IgD-negative memory B cell (primary cell): ENCODE results near the gene RSF1. TPM values are rescaled to one million over a fixed set of nuclear protein-coding genes. Genes with fewer than 3 reads are reported as not detected.

Source experiments
- H3K27ac Mint-ChIP-seq, 3 donors: one replicate each; pipeline ENCODE4 v1.8.0; 2020 to 2022; ENCODE audit warnings: mild to moderate bottlenecking in 3 of 3, mixed read lengths in 3 of 3, moderate library complexity in 1 of 3
- H3K27me3 Mint-ChIP-seq: one replicate; pipeline ENCODE4 v1.8.0; 2021; ENCODE audit warnings: mixed read lengths
- H3K36me3 Mint-ChIP-seq: one replicate; pipeline ENCODE4 v1.8.0; 2020; ENCODE audit warnings: mild to moderate bottlenecking, mixed read lengths
- H3K4me1 Mint-ChIP-seq, 3 donors: one replicate each; pipeline ENCODE4 v1.8.0; 2020 to 2022; ENCODE audit warnings: mixed read lengths in 3 of 3, mild to moderate bottlenecking in 1 of 3
- H3K4me3 Mint-ChIP-seq, 4 donors: one replicate each; pipeline ENCODE4 v1.8.0; 2020 to 2022; ENCODE audit warnings: mild to moderate bottlenecking in 4 of 4, mixed read lengths in 4 of 4, moderate library complexity in 3 of 4
- H3K9me3 Mint-ChIP-seq, 3 donors: one replicate each; pipeline ENCODE4 v1.8.0; 2020 to 2021; ENCODE audit warnings: mixed read lengths in 3 of 3, mild to moderate bottlenecking in 1 of 3
- polyA plus RNA-seq: library from polyadenylated mRNA; unstranded; fragments of 300-500 nt; fragmentation: Illumina TruSeq; gene quantifications from one replicate; pipeline ENCODE4 v1.2.3, GENCODE V29; 2021

RSF1 gene
- polyA plus RNA-seq, 1 donor from 2014 or later, result 57.0 TPM

- H3K4me1 Mint-ChIP-seq, result peaks cover 4 to 11% (median 10%) of the 10 kb centered on the region in 3 donors
- no peak overlapping the region for H3K27ac Mint-ChIP-seq
- H3K36me3 Mint-ChIP-seq, result peaks cover 10% of the 10 kb centered on the region
- no peaks in the 10 kb centered on the region for H3K27me3 Mint-ChIP-seq
- no peaks in the 10 kb centered on the region for H3K9me3 Mint-ChIP-seq
- H3K4me3 Mint-ChIP-seq, result no peak overlapping the region
Observed at GRCh38 chr11:77747381-77747969, 73.0 kb downstream of the RSF1 start.

- peaks cover 25% of the 10 kb centered on the region for H3K36me3 Mint-ChIP-seq
- H3K27ac Mint-ChIP-seq, result no peak overlapping the region
Observed at GRCh38 chr11:77736473-77736872, 84.0 kb downstream of the RSF1 start.

GRCh38 chr11:77734890-77735289 lies 85.6 kb downstream of the RSF1 start:
- Mint-ChIP-seq H3K27me3 (no peaks in the 10 kb centered on the region), H3K27ac (no peak overlapping the region), H3K36me3 (peaks cover 34% of the 10 kb centered on the region), H3K4me3 (no peak overlapping the region), H3K4me1 (peaks cover 0 to 2% (median 0%) of the 10 kb centered on the region in 3 donors), H3K9me3 (peaks cover 4 to 12% (median 10%) of the 10 kb centered on the region in 3 donors)

More at GRCh38 chr11:77736473-77736872, 84.0 kb downstream of the RSF1 start:
- no peaks in the 10 kb centered on the region for H3K4me1 Mint-ChIP-seq
- no peak overlapping the region for H3K4me3 Mint-ChIP-seq
- peaks cover 0 to 4% (median 2%) of the 10 kb centered on the region in 3 donors for H3K9me3 Mint-ChIP-seq
- H3K27me3 Mint-ChIP-seq, result no peaks in the 10 kb centered on the region

GRCh38 chr11:77732143-77732542 lies 88.4 kb downstream of the RSF1 start:
- Mint-ChIP-seq H3K27me3 (no peaks in the 10 kb centered on the region), H3K4me1 (peaks cover 4 to 5% (median 5%) of the 10 kb centered on the region in 3 donors), H3K36me3 (peaks cover 36% of the 10 kb centered on the region), H3K4me3 (no peak overlapping the region), H3K9me3 (peaks cover 4 to 12% (median 10%) of the 10 kb centered on the region in 3 donors), H3K27ac (no peak overlapping the region)

GRCh38 chr11:77730789-77731188 lies 89.7 kb downstream of the RSF1 start:
- Mint-ChIP-seq H3K4me3 (no peak overlapping the region), H3K4me1 (peaks cover 4 to 12% (median 9%) of the 10 kb centered on the region in 3 donors)

GRCh38 chr11:77729063-77729462 lies 91.5 kb downstream of the RSF1 start:
- Mint-ChIP-seq H3K9me3 (peaks cover 4 to 8% (median 8%) of the 10 kb centered on the region in 3 donors), H3K27ac (no peak overlapping the region), H3K36me3 (peaks cover 25% of the 10 kb centered on the region)

More at GRCh38 chr11:77730789-77731188, 89.7 kb downstream of the RSF1 start:
- H3K27me3 Mint-ChIP-seq, result no peaks in the 10 kb centered on the region
- peaks cover 28% of the 10 kb centered on the region for H3K36me3 Mint-ChIP-seq
- H3K27ac Mint-ChIP-seq, result no peak overlapping the region
- peaks cover 4 to 8% (median 8%) of the 10 kb centered on the region in 3 donors for H3K9me3 Mint-ChIP-seq

GRCh38 chr11:77728203-77728786 lies 92.2 kb downstream of the RSF1 start:
- H3K4me3 Mint-ChIP-seq, result no peak overlapping the region
- H3K27ac Mint-ChIP-seq, result no peak overlapping the region
- peaks cover 4 to 8% (median 8%) of the 10 kb centered on the region in 3 donors for H3K9me3 Mint-ChIP-seq
- peaks cover 26% of the 10 kb centered on the region for H3K36me3 Mint-ChIP-seq
- H3K27me3 Mint-ChIP-seq, result no peaks in the 10 kb centered on the region
- peaks cover 20 to 22% (median 20%) of the 10 kb centered on the region in 3 donors for H3K4me1 Mint-ChIP-seq

More at GRCh38 chr11:77729063-77729462, 91.5 kb downstream of the RSF1 start:
- Mint-ChIP-seq H3K4me1 (peaks cover 17 to 22% (median 20%) of the 10 kb centered on the region in 3 donors), H3K27me3 (no peaks in the 10 kb centered on the region), H3K4me3 (no peak overlapping the region)

GRCh38 chr11:77726524-77726923 lies 94.0 kb downstream of the RSF1 start:
- Mint-ChIP-seq H3K27me3 (no peaks in the 10 kb centered on the region), H3K4me1 (peaks cover 20 to 22% (median 20%) of the 10 kb centered on the region in 3 donors), H3K4me3 (peak overlapping the region in 1 of 4 donors; percentile 2), H3K36me3 (peaks cover 20% of the 10 kb centered on the region), H3K27ac (peak overlapping the region in 1 of 3 donors; percentile 46), H3K9me3 (peaks cover 4 to 8% (median 8%) of the 10 kb centered on the region in 3 donors)

GRCh38 chr11:77725433-77725832 lies 95.1 kb downstream of the RSF1 start:
- peak overlapping the region in 1 of 3 donors; percentile 32 for H3K27ac Mint-ChIP-seq
- H3K36me3 Mint-ChIP-seq, result peaks cover 15% of the 10 kb centered on the region
- H3K4me3 Mint-ChIP-seq, result peak overlapping the region in 1 of 4 donors; percentile 11

GRCh38 chr11:77724636-77725035 lies 95.9 kb downstream of the RSF1 start:
- no peak overlapping the region for H3K4me3 Mint-ChIP-seq
- peak overlapping the region; percentile 7 to 32 (median 18) for H3K27ac Mint-ChIP-seq
- no peaks in the 10 kb centered on the region for H3K9me3 Mint-ChIP-seq
- peaks cover 11% of the 10 kb centered on the region for H3K36me3 Mint-ChIP-seq
- H3K4me1 Mint-ChIP-seq, result peaks cover 20 to 21% (median 20%) of the 10 kb centered on the region in 3 donors
- no peaks in the 10 kb centered on the region for H3K27me3 Mint-ChIP-seq

More at GRCh38 chr11:77725433-77725832, 95.1 kb downstream of the RSF1 start:
- Mint-ChIP-seq H3K9me3 (peaks cover 0 to 2% (median 0%) of the 10 kb centered on the region in 3 donors), H3K4me1 (peaks cover 19 to 20% (median 20%) of the 10 kb centered on the region in 3 donors), H3K27me3 (no peaks in the 10 kb centered on the region)

- H3K4me3 Mint-ChIP-seq, result no peak overlapping the region
- H3K9me3 Mint-ChIP-seq, result peaks cover 0 to 2% (median 0%) of the 10 kb centered on the region in 3 donors
- H3K4me1 Mint-ChIP-seq, result peaks cover 17 to 20% (median 18%) of the 10 kb centered on the region in 3 donors
- no peaks in the 10 kb centered on the region for H3K27me3 Mint-ChIP-seq
- no peak overlapping the region for H3K27ac Mint-ChIP-seq
- H3K36me3 Mint-ChIP-seq, result peaks cover 14% of the 10 kb centered on the region
Observed at GRCh38 chr11:77723024-77723423, 97.5 kb downstream of the RSF1 start.

GRCh38 chr11:77710358-77710757 lies 110.2 kb downstream of the RSF1 start:
- no peak overlapping the region for H3K27ac Mint-ChIP-seq
- H3K4me3 Mint-ChIP-seq, result no peak overlapping the region
- no peaks in the 10 kb centered on the region for H3K27me3 Mint-ChIP-seq
- H3K9me3 Mint-ChIP-seq, result no peaks in the 10 kb centered on the region
- peaks cover 9 to 18% (median 13%) of the 10 kb centered on the region in 3 donors for H3K4me1 Mint-ChIP-seq
- peaks cover 9% of the 10 kb centered on the region for H3K36me3 Mint-ChIP-seq

- Mint-ChIP-seq H3K9me3 (no peaks in the 10 kb centered on the region), H3K27ac (peak overlapping the region in 1 of 3 donors; percentile 5), H3K4me3 (no peak overlapping the region), H3K4me1 (peaks cover 6 to 10% (median 10%) of the 10 kb centered on the region in 3 donors), H3K36me3 (peaks cover 12% of the 10 kb centered on the region), H3K27me3 (no peaks in the 10 kb centered on the region)
Observed at GRCh38 chr11:77705876-77706579, 114.5 kb downstream of the RSF1 start.

GRCh38 chr11:77705195-77705875 lies 115.2 kb downstream of the RSF1 start:
- H3K36me3 Mint-ChIP-seq, result peaks cover 12% of the 10 kb centered on the region
- no peaks in the 10 kb centered on the region for H3K9me3 Mint-ChIP-seq
- H3K27ac Mint-ChIP-seq, result no peak overlapping the region
- H3K27me3 Mint-ChIP-seq, result no peaks in the 10 kb centered on the region
- H3K4me1 Mint-ChIP-seq, result peaks cover 6 to 10% (median 7%) of the 10 kb centered on the region in 3 donors
- no peak overlapping the region for H3K4me3 Mint-ChIP-seq
